ENCODE results near the gene EGFL7. TPM values are rescaled to one million over a fixed set of nuclear protein-coding genes. Genes with fewer than 3 reads are reported as not detected.
"Not testable (repeated sequence)": the region's sequence is repeated elsewhere in the genome, so short reads cannot be mapped to it uniquely, and the experiment has no call there.

The EGFL7 gene
- total RNA-seq, 1 donor from 2014 or later: 272 TPM

DNA sequence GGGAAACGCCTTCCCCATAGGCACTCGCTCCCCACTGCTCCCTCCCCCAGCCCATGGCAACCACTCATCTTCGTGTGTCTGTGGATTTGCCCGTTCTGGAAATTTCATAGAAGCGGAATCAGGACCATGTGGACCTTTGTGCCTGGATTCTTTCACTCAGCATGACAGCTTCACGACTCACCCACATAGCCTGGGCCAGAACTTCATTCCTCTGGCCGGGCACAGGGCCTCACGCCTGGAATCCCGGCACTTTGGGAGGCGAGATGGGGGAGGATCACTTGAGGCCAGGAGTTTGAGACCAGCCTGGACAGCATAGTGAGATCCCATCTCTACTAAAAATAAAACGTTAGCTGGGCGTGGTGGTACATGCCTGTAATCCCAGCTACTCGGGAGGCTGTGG is 37.6 kb downstream of the EGFL7 start:
- no peaks in the 10 kb centered on the region for H3K9me3 ChIP-seq
- no peaks in the 10 kb centered on the region for H3K36me3 ChIP-seq
- DNase-seq (ENCODE audit: extremely low spot score in 2 of 2): no peak
- no peak overlapping the region for H3K27ac ChIP-seq
- intact Hi-C loops (cut with DNase I): no loop called here
- no peak overlapping the region for H3K4me3 ChIP-seq
- peaks cover 7% of the 10 kb centered on the region for H3K4me1 ChIP-seq
- H3K27me3 ChIP-seq: no peaks in the 10 kb centered on the region
- TF ChIP-seq CTCF (IDR thresholded peaks at IDR 0.05): no peak
- no peak for TF ChIP-seq POLR2A (IDR thresholded peaks at IDR 0.05)
- TF ChIP-seq POLR2AphosphoS5 (IDR thresholded peaks at IDR 0.05; ENCODE audit: insufficient read depth in 1 of 2, low read depth in 1 of 2): no peak

DNA sequence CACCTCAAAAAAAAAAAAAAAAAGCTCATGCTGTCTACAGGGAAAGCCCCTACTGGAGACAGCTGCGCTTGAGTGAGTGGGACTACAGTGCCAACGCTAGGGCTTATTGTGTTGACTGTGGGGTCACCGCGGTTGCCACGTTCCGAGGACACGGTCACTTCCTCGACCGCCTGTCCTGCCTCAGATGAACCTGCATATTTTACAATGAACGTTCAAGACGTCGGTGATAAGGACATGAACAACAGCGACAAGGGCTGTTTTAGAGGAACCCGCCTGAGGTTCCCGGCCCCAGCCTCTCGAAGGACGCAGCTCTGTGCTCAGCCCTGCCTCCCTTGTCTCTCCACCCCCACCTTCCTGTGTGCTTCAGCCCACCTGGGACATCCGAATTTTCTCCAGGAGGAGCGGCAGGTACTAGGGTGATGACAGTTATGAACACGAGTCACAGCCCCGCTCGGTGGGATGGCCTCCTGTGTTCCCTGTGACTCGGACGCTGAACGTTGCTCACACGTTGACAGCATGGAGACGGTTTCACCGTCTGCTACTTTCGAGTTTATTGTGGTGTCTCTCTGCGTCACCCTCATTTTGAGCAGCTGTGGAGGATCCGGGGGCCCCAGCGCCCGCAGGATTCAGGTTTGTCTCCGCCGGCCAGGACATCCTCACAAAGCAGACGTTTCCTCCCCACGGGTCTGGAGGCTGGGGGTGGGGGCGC is 38.4 kb downstream of the EGFL7 start:
- H3K4me1 ChIP-seq: peaks cover 7% of the 10 kb centered on the region
- intact Hi-C loops (cut with DNase I): no loop called here
- H3K27ac ChIP-seq: no peak overlapping the region

DNA sequence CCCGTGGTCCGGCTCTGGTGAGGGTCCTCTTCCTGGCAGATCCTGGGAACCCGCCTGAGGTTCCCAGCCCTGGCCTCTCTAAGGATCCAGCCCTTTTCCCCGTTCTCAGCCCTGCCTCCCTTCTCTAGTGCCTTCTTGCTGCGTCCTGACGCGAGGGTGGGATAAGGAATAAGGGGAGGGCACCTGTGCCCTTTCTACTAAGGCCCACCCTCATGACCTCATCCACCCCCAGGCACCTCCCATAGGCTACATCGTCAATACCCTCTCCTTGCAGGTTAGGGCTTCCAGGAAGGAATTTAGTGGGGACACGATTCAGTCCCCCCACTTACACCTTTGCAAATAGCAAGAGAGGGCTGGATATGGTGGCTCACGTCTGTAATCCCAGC is 38.9 kb downstream of the EGFL7 start:
- Histone ChIP-seq H3K27ac (no peak overlapping the region), H3K9me3 (no peaks in the 10 kb centered on the region), H3K36me3 (no peaks in the 10 kb centered on the region), H3K27me3 (no peaks in the 10 kb centered on the region), H3K4me3 (no peak overlapping the region), H3K4me1 (peaks cover 7% of the 10 kb centered on the region)
- no peak for TF ChIP-seq POLR2AphosphoS5 (IDR thresholded peaks at IDR 0.05; ENCODE audit: insufficient read depth in 1 of 2, low read depth in 1 of 2)
- TF ChIP-seq CTCF (IDR thresholded peaks at IDR 0.05): no peak
- TF ChIP-seq POLR2A (IDR thresholded peaks at IDR 0.05): no peak
- no peak for DNase-seq (ENCODE audit: extremely low spot score in 2 of 2)
- intact Hi-C loops (cut with DNase I): no loop called here

More for the DNA sequence above, 38.4 kb downstream of the EGFL7 start:
- TF ChIP-seq CTCF (IDR thresholded peaks at IDR 0.05): no peak
- no peak for TF ChIP-seq POLR2AphosphoS5 (IDR thresholded peaks at IDR 0.05; ENCODE audit: insufficient read depth in 1 of 2, low read depth in 1 of 2)
- TF ChIP-seq POLR2A (IDR thresholded peaks at IDR 0.05): no peak
- no peak overlapping the region for H3K4me3 ChIP-seq
- no peaks in the 10 kb centered on the region for H3K27me3 ChIP-seq
- H3K9me3 ChIP-seq: no peaks in the 10 kb centered on the region
- no peaks in the 10 kb centered on the region for H3K36me3 ChIP-seq
- DNase-seq (ENCODE audit: extremely low spot score in 2 of 2): no peak

- DNase-seq (ENCODE audit: extremely low spot score in 2 of 2): no peak
- H3K36me3 ChIP-seq: no peaks in the 10 kb centered on the region
- no peaks in the 10 kb centered on the region for H3K27me3 ChIP-seq
- H3K9me3 ChIP-seq: no peaks in the 10 kb centered on the region
- no peak overlapping the region for H3K27ac ChIP-seq
- intact Hi-C loops (cut with DNase I): no loop called here
- no peak overlapping the region for H3K4me3 ChIP-seq
- H3K4me1 ChIP-seq: peaks cover 7% of the 10 kb centered on the region
- TF ChIP-seq POLR2AphosphoS5 (IDR thresholded peaks at IDR 0.05; ENCODE audit: insufficient read depth in 1 of 2, low read depth in 1 of 2) (no peak), CTCF (IDR thresholded peaks at IDR 0.05) (no peak), POLR2A (IDR thresholded peaks at IDR 0.05) (no peak)
These were observed 40.7 kb downstream of the EGFL7 start for GRCh38 chr9:136703276-136703860.

DNA sequence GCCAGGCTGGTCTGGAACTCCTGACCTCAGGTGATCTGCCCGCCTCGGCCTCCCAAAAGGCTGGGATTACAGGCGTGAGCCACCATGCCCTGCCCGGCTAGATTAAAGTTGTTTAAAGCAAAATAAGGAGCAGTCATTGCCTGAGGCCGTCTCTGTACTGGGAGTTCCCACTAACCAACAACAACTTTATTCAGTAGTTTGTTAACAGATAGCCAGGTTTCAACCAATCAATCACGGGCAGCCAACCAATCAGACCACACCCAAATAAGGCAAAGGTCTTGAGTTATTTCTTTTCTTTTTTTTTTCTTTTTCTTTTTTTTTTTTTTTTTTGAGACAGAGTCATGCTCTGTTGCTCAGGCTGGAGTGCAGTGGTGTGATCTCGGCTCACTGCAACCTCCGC is 42.0 kb downstream of the EGFL7 start:
- DNase-seq (ENCODE audit: extremely low spot score in 2 of 2); H3K27ac ChIP-seq; H3K4me3 ChIP-seq; H3K36me3 ChIP-seq; intact Hi-C loops (cut with DNase I); H3K9me3 ChIP-seq; H3K4me1 ChIP-seq; H3K27me3 ChIP-seq: not testable (repeated sequence)

Measured in vagina (tissue), 2 donors.